ENCODE data around the gene ALAS1. TPM values are rescaled to one million over a fixed set of nuclear protein-coding genes. Genes with fewer than 3 reads are reported as not detected.
A peak's percentile ranks its signal among the peaks of the same experiment; 100 is the strongest.

Gene ALAS1
- total and polyA plus RNA-seq, 9 donors, result 16.1 to 70.1 (median 25.8) TPM

DNA sequence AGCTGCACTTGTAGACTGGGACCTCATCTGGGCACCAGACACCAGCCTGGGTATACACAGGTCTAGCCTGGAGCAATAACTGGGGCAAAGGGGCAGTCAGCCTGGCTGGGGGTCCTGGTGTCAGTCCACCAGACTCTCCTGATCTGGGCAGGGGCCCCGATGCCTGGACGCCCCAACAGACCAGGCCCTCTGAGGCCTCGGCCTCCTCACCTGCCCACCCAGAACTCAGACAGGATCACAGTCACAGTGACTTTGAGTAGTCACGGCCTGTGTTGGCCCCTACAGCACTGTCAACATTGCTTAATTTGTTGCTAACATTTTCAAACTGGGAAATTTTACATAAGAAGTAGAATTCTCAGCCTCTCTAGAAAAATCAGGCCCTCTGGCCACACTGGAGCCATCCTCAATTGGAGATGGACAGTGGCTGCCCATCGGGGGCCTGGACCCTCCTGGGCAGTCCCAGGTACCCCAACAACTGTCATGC lies 35.2 kb downstream of the ALAS1 start:
- 84 to 94% (median 89%) methylated on average over 5 of the region's 5 CpGs for WGBS, 3 donors

GRCh38 chr3:52233968-52234367 lies 36.0 kb downstream of the ALAS1 start:
- Histone ChIP-seq H3K4me1 (ENCODE audit: insufficient read depth) (peaks cover 16% of the 10 kb centered on the region), H3K27ac (no peak overlapping the region), H3K36me3 (peaks cover 2% of the 10 kb centered on the region), H3K27me3 (no peaks in the 10 kb centered on the region), H3K4me3 (no peak overlapping the region), H3K9me3 (no peaks in the 10 kb centered on the region)
- DNase-seq, result peak in 1 of 5 donors; percentile 27
- intact Hi-C loops (cut with DNase I), result no loop called here
- TF ChIP-seq EP300 (IDR thresholded peaks at IDR 0.05) (no peak), POLR2A (IDR thresholded peaks at IDR 0.05) (no peak), CTCF (IDR thresholded peaks at IDR 0.05) (no peak)
- WGBS, 3 donors, result 65 to 89% (median 81%) methylated on average over 3 of the region's 3 CpGs

More for the DNA sequence above, 35.2 kb downstream of the ALAS1 start:
- DNase-seq, result peak in 1 of 5 donors; percentile 21
- no peak overlapping the region for H3K27ac ChIP-seq
- no peaks in the 10 kb centered on the region for H3K27me3 ChIP-seq
- intact Hi-C loops (cut with DNase I), result no loop called here
- no peaks in the 10 kb centered on the region for H3K9me3 ChIP-seq
- H3K4me1 ChIP-seq (ENCODE audit: insufficient read depth), result peaks cover 14% of the 10 kb centered on the region
- TF ChIP-seq POLR2A (IDR thresholded peaks at IDR 0.05) (no peak), CTCF (IDR thresholded peaks at IDR 0.05) (no peak), EP300 (IDR thresholded peaks at IDR 0.05) (no peak)
- peaks cover 2% of the 10 kb centered on the region for H3K36me3 ChIP-seq
- no peak overlapping the region for H3K4me3 ChIP-seq

DNA sequence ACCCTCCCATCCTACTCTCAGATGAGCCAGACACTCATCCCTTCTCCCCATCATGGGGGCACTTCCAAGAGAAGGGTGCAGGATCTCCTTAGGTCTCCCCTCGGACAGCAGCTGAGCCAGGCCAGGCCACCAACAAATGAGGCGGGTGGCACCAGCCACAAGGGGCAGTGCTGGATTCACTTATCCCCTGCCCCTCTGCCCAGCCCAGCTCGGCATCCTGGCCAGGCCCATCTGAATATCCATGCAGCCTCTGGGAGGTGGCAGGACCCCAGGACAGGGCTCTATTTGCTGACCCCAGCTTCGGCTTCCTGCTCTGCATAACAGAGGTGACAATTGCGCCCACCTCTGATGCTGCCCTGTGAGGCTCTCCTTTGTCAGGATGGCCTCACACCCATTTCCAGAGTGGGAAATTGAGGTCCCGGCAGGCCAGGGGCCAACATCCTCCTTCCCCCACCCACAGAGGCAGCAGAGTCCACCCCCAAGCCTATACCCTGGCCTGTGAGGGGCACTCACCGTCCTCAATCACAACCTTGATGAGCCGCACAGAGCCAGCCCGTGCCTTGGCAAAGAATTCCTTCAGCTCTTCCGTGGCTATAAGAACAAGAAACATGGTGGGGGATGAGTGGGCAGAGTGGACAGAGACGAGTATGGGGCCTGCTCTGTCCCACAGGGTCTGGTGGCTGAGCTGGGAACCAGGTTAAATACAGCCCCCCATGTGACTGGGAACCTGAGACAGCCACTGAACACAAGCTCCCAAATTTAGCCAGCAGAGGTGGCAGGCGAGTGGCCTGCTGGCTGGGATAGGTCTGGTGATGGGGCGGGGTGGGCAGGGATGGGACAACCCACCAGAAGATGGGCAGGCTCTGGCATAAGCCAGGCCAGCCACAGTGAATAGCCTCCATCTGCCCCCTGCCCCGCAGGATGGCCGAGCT lies 36.8 kb downstream of the ALAS1 start:
- Histone ChIP-seq H3K36me3 (no peaks in the 10 kb centered on the region), H3K9me3 (no peaks in the 10 kb centered on the region), H3K27ac (no peak overlapping the region), H3K4me1 (ENCODE audit: insufficient read depth) (peaks cover 16% of the 10 kb centered on the region), H3K4me3 (no peak overlapping the region), H3K27me3 (no peaks in the 10 kb centered on the region)
- WGBS, 3 donors, result 83 to 84% (median 84%) methylated on average over 15 of the region's 15 CpGs
- no peak for TF ChIP-seq CTCF (IDR thresholded peaks at IDR 0.05)
- no peak for TF ChIP-seq POLR2A (IDR thresholded peaks at IDR 0.05)
- TF ChIP-seq EP300 (IDR thresholded peaks at IDR 0.05), result no peak
- intact Hi-C loops (cut with DNase I), result loop anchor here in 3 of 4 donors (5.0 kb wide), 2 partner anchors 43 to 53 kb away; partner anchors contain the start of genes WDR82 (in 2 of the 3) and GLYCTK (in 1 of the 3)
- DNase-seq, result peak in 3 of 5 donors; percentile 14 to 31 (median 17)

DNA sequence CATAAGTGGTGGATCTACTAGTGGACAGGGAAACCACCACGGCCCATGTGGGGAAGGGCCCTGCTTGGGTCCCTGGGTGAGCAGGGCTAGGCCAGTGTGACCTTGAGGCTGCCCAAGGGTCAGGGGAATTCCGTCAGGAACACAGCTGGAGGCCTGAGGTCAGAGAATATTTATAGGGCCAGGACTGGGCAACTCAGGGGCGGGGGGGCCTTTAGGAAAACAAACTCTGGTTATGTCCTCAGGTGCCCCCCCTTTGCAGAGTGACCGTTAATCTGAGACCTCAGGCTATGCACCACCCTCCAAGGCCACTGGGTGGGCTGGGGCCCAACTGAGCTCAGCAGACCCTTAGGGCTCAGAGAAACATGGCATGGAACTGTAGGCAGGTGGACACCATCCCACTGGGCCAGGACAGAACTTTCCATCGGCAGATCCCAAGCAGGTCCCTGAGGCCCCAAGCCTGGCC lies 38.5 kb downstream of the ALAS1 start:
- Histone ChIP-seq H3K4me3 (no peak overlapping the region), H3K27me3 (no peaks in the 10 kb centered on the region), H3K27ac (peak overlapping the region; percentile 27 to 91), H3K36me3 (no peaks in the 10 kb centered on the region), H3K4me1 (ENCODE audit: insufficient read depth) (peaks cover 16% of the 10 kb centered on the region), H3K9me3 (no peaks in the 10 kb centered on the region)
- WGBS, 3 donors, result 26 to 57% (median 42%) methylated on average over 5 of the region's 5 CpGs
- intact Hi-C loops (cut with DNase I), result loop anchor here in 3 of 4 donors (5.0 kb wide), 2 partner anchors 41 to 51 kb away; partner anchors contain the start of genes WDR82 (in 2 of the 3) and GLYCTK (in 1 of the 3)
- TF ChIP-seq CTCF (IDR thresholded peaks at IDR 0.05) (no peak), POLR2A (IDR thresholded peaks at IDR 0.05) (no peak), EP300 (IDR thresholded peaks at IDR 0.05) (no peak)
- peak in 3 of 5 donors; percentile 42 to 57 (median 43) for DNase-seq

Measured in ovary (tissue), 9 donors.